HCEC 1CT (cell line): Measurements from ENCODE around the gene TSPAN18.

Experiments
- DNase-seq: peaks from one replicate; pipeline ENCODE4 v3.0.0-alpha.2; 2017

The TSPAN18 gene

GRCh38 chr11:44949160-44950030 lies 222.6 kb downstream of the TSPAN18 start:
- peak; percentile 33 for DNase-seq

- DNase-seq, result no peak
Observed at GRCh38 chr11:44950031-44950624, 223.4 kb downstream of the TSPAN18 start.

GRCh38 chr11:44950625-44951476 lies 224.1 kb downstream of the TSPAN18 start, which contains the start of gene TP53I11:
TP53I11 (minus strand) TSS chr11:44950883; CDS start chr11:44938335, 12,548 bp downstream.
- DNase-seq, result peak; percentile 68

GRCh38 chr11:44952082-44952481 lies 225.3 kb downstream of the TSPAN18 start:
- no peak for DNase-seq

GRCh38 chr11:44952500-44953260 lies 225.9 kb downstream of the TSPAN18 start:
- DNase-seq, result no peak

GRCh38 chr11:44954051-44954906 lies 227.5 kb downstream of the TSPAN18 start:
- DNase-seq, result no peak

GRCh38 chr11:44955015-44955738 lies 228.4 kb downstream of the TSPAN18 start:
- DNase-seq, result peak; percentile 89

GRCh38 chr11:44957040-44957515 lies 230.3 kb downstream of the TSPAN18 start:
- DNase-seq, result no peak

- DNase-seq, result no peak
Observed at GRCh38 chr11:44957776-44958564, 231.2 kb downstream of the TSPAN18 start.

GRCh38 chr11:44959064-44959463 lies 232.3 kb downstream of the TSPAN18 start:
- no peak for DNase-seq

- peak; percentile 7 for DNase-seq
Observed at GRCh38 chr11:44960200-44960845, 233.6 kb downstream of the TSPAN18 start.

- DNase-seq, result no peak
Observed at GRCh38 chr11:44962464-44962863, 235.7 kb downstream of the TSPAN18 start.

GRCh38 chr11:44963136-44963535 lies 236.4 kb downstream of the TSPAN18 start:
- DNase-seq, result no peak

GRCh38 chr11:44963948-44964347 lies 237.2 kb downstream of the TSPAN18 start:
- no peak for DNase-seq

GRCh38 chr11:44964526-44965209 lies 237.9 kb downstream of the TSPAN18 start:
- DNase-seq, result no peak

- DNase-seq, result no peak
Observed at GRCh38 chr11:44966694-44967093, 239.9 kb downstream of the TSPAN18 start.

- no peak for DNase-seq
Observed at GRCh38 chr11:44967930-44968496, 241.3 kb downstream of the TSPAN18 start.

GRCh38 chr11:44968510-44968909 lies 241.7 kb downstream of the TSPAN18 start:
- no peak for DNase-seq
